GM12878 (cell line): ENCODE data around the gene SCARB1. TPM values are rescaled to one million over a fixed set of nuclear protein-coding genes. Genes with fewer than 3 reads are reported as not detected.

ENCODE experiments used
- ATAC-seq: fragments of 200-7000 bp; cut with Tn5 transposase; 3 replicates; pipeline ENCODE4 v1.9.1; 2020; ENCODE audit warnings: mild to moderate bottlenecking, moderate library complexity
- BruUV-seq: library from RNA; stranded (reverse); fragments of 400-500 nt; replicated peaks from 2 replicates; lab custom pipeline; 2021; lab: Mats Ljungman, UMichigan
- CTCF ChIA-PET: fragments of 300-600 bp; sonication (Branson Sonifier 250); formaldehyde crosslinking; extraction: SDS; loops from one replicate; lab custom pipeline; 2021; ENCODE audit warnings: inconsistent platforms; lab: Yijun Ruan, JAX
- POLR2A ChIA-PET: fragments of 350-600 bp; formaldehyde crosslinking; extraction: SDS; loops from one replicate; lab custom pipeline; 2021; ENCODE audit warnings: inconsistent platforms; lab: Charles Lee
- RAD21 ChIA-PET: fragments of 300-600 bp; sonication (Branson Sonifier 250); formaldehyde crosslinking; loops from one replicate; lab custom pipeline; 2023; ENCODE audit warnings: antibody characterized with exemption; ENCODE audit not compliant: unreplicated experiment; lab: Charles Lee
- SMC1A ChIA-PET: fragments of 300-600 bp; sonication (Branson Sonifier 250); formaldehyde crosslinking; loops from one replicate; lab custom pipeline; 2023; ENCODE audit not compliant: unreplicated experiment, uncharacterized antibody; lab: Charles Lee
- DNase-seq: peaks from one replicate; pipeline ENCODE4 v3.0.0-alpha.2; 2011; ENCODE audit warnings: low read depth, low spot score
- FAIRE-seq: peaks from 3 replicates; lab custom pipeline; 2011; peaks lifted over from hg19 to GRCh38; lab: Jason Lieb, UNC
- H2AFZ ChIP-seq: 2 replicates; pipeline ENCODE4 v1.6.0; 2011; ENCODE audit warnings: low read depth, low read length, control low read depth; ENCODE audit not compliant: control insufficient read depth
- H3K27ac ChIP-seq: 2 replicates; pipeline ENCODE4 v1.5.1; 2011; ENCODE audit warnings: control low read depth; ENCODE audit not compliant: control insufficient read depth, insufficient read depth
- H3K27me3 ChIP-seq, 2 experiments: replicated peaks in 1 of 2; 2 replicates each; pipeline versions ENCODE4 v1.6.0 to v1.6.1; 2011; ENCODE audit warnings: low read length in 1 of 2; ENCODE audit not compliant: control insufficient read depth in 2 of 2, insufficient read depth in 2 of 2
- H3K36me3 ChIP-seq, 2 experiments: 2 replicates each; pipeline ENCODE4 v1.5.1; 2011; ENCODE audit warnings: low read length in 1 of 2; ENCODE audit not compliant: control insufficient read depth in 2 of 2, insufficient read depth in 2 of 2
- H3K4me1 ChIP-seq: 2 replicates; pipeline ENCODE4 v1.6.1; 2011; ENCODE audit warnings: mild to moderate bottlenecking, low read length, moderate library complexity, mixed read lengths; ENCODE audit not compliant: control insufficient read depth, insufficient read depth
- H3K4me2 ChIP-seq: 2 replicates; pipeline ENCODE4 v1.6.0; 2011; ENCODE audit warnings: control low read depth; ENCODE audit not compliant: control insufficient read depth, insufficient read depth
- H3K4me3 ChIP-seq: fragments of 200-600 bp; sonication (generic); 2 replicates; pipeline ENCODE4 v1.5.1; 2016
- H3K79me2 ChIP-seq: 2 replicates; pipeline ENCODE4 v1.6.0; 2011; ENCODE audit warnings: low read length; ENCODE audit not compliant: control insufficient read depth, insufficient read depth
- H3K9ac ChIP-seq: 2 replicates; pipeline ENCODE4 v1.8.0; 2011; ENCODE audit warnings: low read length, control low read depth, mixed read lengths; ENCODE audit not compliant: control insufficient read depth, insufficient read depth
- H3K9me3 ChIP-seq: replicated peaks from 3 replicates; pipeline ENCODE4 v1.5.1; 2011; ENCODE audit warnings: mild to moderate bottlenecking, low read length; ENCODE audit not compliant: control insufficient read depth, insufficient read depth
- H4K20me1 ChIP-seq: 2 replicates; pipeline ENCODE4 v1.6.0; 2011; ENCODE audit not compliant: control insufficient read depth, insufficient read depth
- ATF7 ChIP-seq: fragments of 450-650 bp; IDR thresholded peaks from 2 replicates; pipeline ENCODE4 v1.6.1; 2016; ENCODE audit warnings: low read depth, mild to moderate bottlenecking
- BRCA1 ChIP-seq: IDR thresholded peaks from 2 replicates; pipeline ENCODE4 v1.6.1; 2011; ENCODE audit warnings: low read depth, low read length, improper control_type of control experiment
- RFX5 ChIP-seq: IDR thresholded peaks from 2 replicates; pipeline ENCODE4 v1.6.1; 2011; ENCODE audit warnings: low read depth, low read length, improper control_type of control experiment
- SREBF2 ChIP-seq: IDR thresholded peaks from 2 replicates; pipeline ENCODE4 v1.6.1; 2012; ENCODE audit warnings: mild to moderate bottlenecking, low read length
- TCF3 ChIP-seq: IDR thresholded peaks from 2 replicates; pipeline ENCODE4 v1.6.1; 2012; ENCODE audit warnings: low read depth, mild to moderate bottlenecking, low read length, borderline replicate concordance; ENCODE audit not compliant: insufficient read depth
- ZNF687 ChIP-seq: fragments of 450-650 bp; IDR thresholded peaks from 2 replicates; pipeline ENCODE4 v1.6.1; 2017; ENCODE audit warnings: mild to moderate bottlenecking, moderate library complexity
- WGBS: methylation state at CpG from one replicate; pipeline ENCODE4 v1.1.6; 2016; ENCODE audit warnings: low lambda C conversion rate; ENCODE audit not compliant: insufficient replicate concordance, insufficient coverage; ENCODE audit errors: missing lambda C conversion rate; 5-methylcytosine and 5-hydroxymethylcytosine counted together
- in situ Hi-C: fragments of 300-500 bp; cut with MboI; formaldehyde crosslinking; loops from 9 replicates; pipeline ENCODE4 v1.14.3; 2018; ENCODE audit warnings: mixed read lengths
- intact Hi-C: fragments of 100-400 bp; cut with micrococcal nuclease; formaldehyde crosslinking; loops from one replicate; pipeline ENCODE4 v1.14.2; 2022; ENCODE audit not compliant: unreplicated experiment
- polyA plus RNA-seq, 11 experiments: library from polyadenylated mRNA; depleted of rRNA in 4 of 11; unstranded in 6 of 11; stranded (reverse) in 5 of 11; fragments of >200 nt; fragmentation: Nextera tagmentation in 4 of 11; fragmentation: Illumina TruSeq in 1 of 11; extraction: Ambion mirVana in 4 of 11; extraction: Trizol in 1 of 11; gene quantifications; 1 replicate in 1 of 11; 2 replicates in 10 of 11; pipeline versions ENCODE4 v1.2.1 to v1.2.3, GENCODE V29; 2011 to 2016; ENCODE audit warnings: inconsistent platforms in 2 of 11, missing spikeins in 2 of 11, low read depth in 1 of 11
- total RNA-seq, 4 experiments: library from RNA; depleted of rRNA in 3 of 4; stranded (reverse); fragments of >200 nt in 3 of 4; fragmentation: Illumina TruSeq in 1 of 4; extraction: Trizol in 1 of 4; gene quantifications; 2 replicates each; pipeline versions ENCODE4 v1.2.1 to v1.2.3, GENCODE V29; 2013 to 2021
- TF ChIP-seq, protein P1 (sequence below): fragments of 450-650 bp; IDR thresholded peaks from 2 replicates; pipeline ENCODE4 v1.6.1; 2016; ENCODE audit warnings: mild to moderate bottlenecking

Gene SCARB1
- total and polyA plus RNA-seq, 10 of the 15 experiments (the other 5 are each of a cell fraction or from before 2014, with no cell fraction given): 0.34 to 104 (median 63.1) TPM

DNA sequence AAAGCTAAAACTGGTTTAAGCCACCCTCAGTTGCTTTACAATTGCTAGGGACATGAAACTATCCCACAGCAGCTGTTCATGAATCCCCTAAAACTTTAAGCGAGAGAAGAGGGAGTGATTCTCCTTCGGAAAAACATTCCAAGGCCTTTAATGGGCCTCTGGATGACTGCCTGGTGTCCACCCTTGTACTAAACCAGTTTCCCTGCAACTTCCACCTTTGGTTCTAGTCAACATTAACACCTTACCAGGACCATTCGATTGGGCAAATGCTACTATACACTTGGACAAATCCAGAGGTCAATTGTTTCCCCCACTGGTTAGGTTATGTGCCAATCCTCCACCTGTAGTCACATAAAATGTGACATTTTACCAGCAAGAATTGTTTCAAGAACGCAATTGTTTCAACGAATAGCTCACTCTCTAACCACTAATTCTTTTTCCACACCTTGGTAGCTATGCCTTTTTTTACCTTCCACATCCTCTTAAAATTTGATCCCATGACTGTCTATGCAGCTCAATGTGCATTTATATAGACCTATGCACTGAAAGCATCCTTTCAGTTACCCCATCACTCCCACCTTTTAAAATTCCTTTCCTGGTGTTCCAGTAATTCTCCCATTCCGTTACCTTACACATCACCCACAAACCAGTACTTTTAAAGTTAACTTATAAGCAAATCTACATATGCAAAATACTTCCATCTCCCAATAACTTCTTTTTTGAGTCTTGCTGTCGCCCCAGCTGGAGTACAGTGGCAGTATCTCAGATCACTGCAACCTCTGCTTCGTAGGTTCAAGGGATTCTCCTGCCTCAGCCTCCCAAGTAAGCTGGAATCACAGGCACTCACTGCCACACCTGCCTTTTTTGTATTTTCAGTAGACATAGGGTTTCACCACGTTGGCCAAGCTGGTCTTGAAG is 47.2 kb upstream of the SCARB1 start (continued):
- TF ChIP-seq, protein P1, sequence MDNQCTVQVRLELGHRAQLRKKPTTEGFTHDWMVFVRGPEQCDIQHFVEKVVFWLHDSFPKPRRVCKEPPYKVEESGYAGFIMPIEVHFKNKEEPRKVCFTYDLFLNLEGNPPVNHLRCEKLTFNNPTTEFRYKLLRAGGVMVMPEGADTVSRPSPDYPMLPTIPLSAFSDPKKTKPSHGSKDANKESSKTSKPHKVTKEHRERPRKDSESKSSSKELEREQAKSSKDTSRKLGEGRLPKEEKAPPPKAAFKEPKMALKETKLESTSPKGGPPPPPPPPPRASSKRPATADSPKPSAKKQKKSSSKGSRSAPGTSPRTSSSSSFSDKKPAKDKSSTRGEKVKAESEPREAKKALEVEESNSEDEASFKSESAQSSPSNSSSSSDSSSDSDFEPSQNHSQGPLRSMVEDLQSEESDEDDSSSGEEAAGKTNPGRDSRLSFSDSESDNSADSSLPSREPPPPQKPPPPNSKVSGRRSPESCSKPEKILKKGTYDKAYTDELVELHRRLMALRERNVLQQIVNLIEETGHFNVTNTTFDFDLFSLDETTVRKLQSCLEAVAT: peak; percentile 54; the same call in 1 of the 2 replicates
- TF ChIP-seq TCF3: no peak
- TF ChIP-seq, all 136 proteins: peak for 34

DNA sequence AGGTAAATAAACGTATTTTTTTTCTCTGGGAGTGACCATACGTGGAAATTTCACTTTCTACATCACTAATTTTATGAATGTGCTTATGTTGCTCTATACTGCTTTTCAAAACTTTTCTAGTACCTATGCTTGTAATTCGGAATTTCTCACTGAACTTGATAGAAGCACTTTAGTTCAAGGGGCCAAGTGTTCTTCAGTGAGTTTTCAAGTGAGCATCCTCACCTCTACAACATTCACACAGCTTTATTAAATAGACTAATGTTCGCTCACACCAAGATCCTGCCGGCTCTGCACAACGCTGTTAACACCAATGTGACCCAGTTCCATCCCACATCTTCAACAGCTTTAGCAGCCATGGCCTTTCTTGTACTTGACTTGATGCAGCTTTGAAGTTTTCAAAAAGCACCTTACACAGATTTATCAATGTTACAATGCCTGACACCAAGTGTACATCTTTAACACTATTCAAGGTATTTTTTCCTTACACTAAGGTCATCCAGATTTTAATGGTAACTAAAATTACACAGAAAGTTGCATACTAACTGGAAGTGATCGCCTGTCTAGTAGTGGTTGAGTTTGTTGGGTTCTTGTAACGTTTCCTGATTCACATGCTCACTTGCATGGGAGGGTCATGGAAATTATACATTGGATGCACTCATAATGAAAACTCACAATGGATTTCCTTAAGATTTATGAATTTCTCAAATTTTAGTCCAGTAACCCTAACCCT is 46.3 kb upstream of the SCARB1 start:
- CTCF ChIA-PET: interaction anchor here (0.6 to 21.3 kb wide), 6 partner anchors 10 to 458 kb away, joined by 3 to 523 read pairs (median 4); no protein-coding TSS in a partner anchor
- no TSS peak for BruUV-seq
- H3K9me3 ChIP-seq: no peaks in the 10 kb centered on the region; the same call in 2 of the 3 replicates
- POLR2A ChIA-PET: interaction anchor here (0.7 to 1.5 kb wide), 6 partner anchors 8 to 135 kb away, joined by 3 to 10 read pairs (median 4); no protein-coding TSS in a partner anchor
- DNase-seq (no peak), ATAC-seq (peak; percentile 12), FAIRE-seq (no peak)
- H3K9ac ChIP-seq: no peak overlapping the region
- H4K20me1 ChIP-seq: peaks cover 17% of the 10 kb centered on the region
- in situ Hi-C loops (loop anchor here (10.0 to 25.0 kb wide), 2 partner anchors 875 to 1473 kb away; partner anchors contain the start of gene RILPL2), intact Hi-C loops (loop anchor here (10.0 kb wide), 2 partner anchors 345 to 785 kb away; partner anchors contain the start of gene NCOR2)
- 61% methylated on average over 8 of the region's 8 CpGs for WGBS
- H3K79me2 ChIP-seq: peaks cover 45% of the 10 kb centered on the region
- H3K4me3 ChIP-seq: 0 out of 2 replicates have a peak overlapping the region, but pooled peaks have one; percentile 34
- RAD21 ChIA-PET: interaction anchor here (0.6 to 2.4 kb wide), 5 partner anchors 9 to 148 kb away, joined by 3 to 13 read pairs (median 7); no protein-coding TSS in a partner anchor
- H2AFZ ChIP-seq: no peak overlapping the region
- H3K4me2 ChIP-seq: peak overlapping the region; percentile 62
- peaks cover 8 to 14% of the 10 kb centered on the region in 2 experiments for H3K36me3 ChIP-seq
- SMC1A ChIA-PET: interaction anchor here (1.0 to 8.3 kb wide), 4 partner anchors 9 to 142 kb away, joined by 3 to 143 read pairs (median 22); partner anchors contain the start of gene UBC
- no peaks in the 10 kb centered on the region for H3K27me3 ChIP-seq
- H3K4me1 ChIP-seq: peaks cover 13% of the 10 kb centered on the region
- no peak overlapping the region for H3K27ac ChIP-seq
- no peak for TF ChIP-seq BRCA1
- no peak for TF ChIP-seq RFX5
- no peak for TF ChIP-seq ATF7
- TF ChIP-seq, protein P1: no peak; the same call in 1 of the 2 replicates
- TF ChIP-seq ZNF687: no peak
- no peak for TF ChIP-seq SREBF2
